Activated CD4-positive, alpha-beta T cell treated with anti-CD3 and anti-CD28 coated beads for 36 hours (primary cell): Measurements from ENCODE around the gene COLQ. TPM values are rescaled to one million over a fixed set of nuclear protein-coding genes. Genes with fewer than 3 reads are reported as not detected.

Source experiments
- ATAC-seq: fragments of 200-7000 bp; cut with Tn5 transposase; one replicate; pipeline ENCODE4 v1.10.0; 2021; ENCODE audit warnings: mild to moderate bottlenecking, moderate library complexity
- CTCF ChIA-PET: fragments of 350-600 bp; sonication (Branson Sonifier 250); formaldehyde crosslinking; loops from one replicate; lab custom pipeline; 2021; ENCODE audit warnings: antibody characterized with exemption; lab: Charles Lee
- POLR2A ChIA-PET: fragments of 350-600 bp; sonication (Branson Sonifier 250); formaldehyde crosslinking; loops from one replicate; lab custom pipeline; 2021; ENCODE audit warnings: antibody characterized with exemption, inconsistent platforms; lab: Charles Lee
- DNase-seq: peaks from one replicate; pipeline ENCODE4 v3.0.0-alpha.2; 2020
- H3K27ac Mint-ChIP-seq: one replicate; pipeline ENCODE4 v1.8.0; 2021; ENCODE audit warnings: mixed read lengths
- H3K27me3 Mint-ChIP-seq: one replicate; pipeline ENCODE4 v1.8.0; 2021; ENCODE audit warnings: mixed read lengths
- H3K36me3 Mint-ChIP-seq: one replicate; pipeline ENCODE4 v1.8.0; 2021; ENCODE audit warnings: low read depth, mixed read lengths
- H3K4me1 Mint-ChIP-seq: one replicate; pipeline ENCODE4 v1.8.0; 2021; ENCODE audit warnings: mixed read lengths
- H3K4me3 Mint-ChIP-seq: one replicate; pipeline ENCODE4 v1.8.0; 2021; ENCODE audit warnings: mild to moderate bottlenecking, moderate library complexity, mixed read lengths
- H3K9me3 Mint-ChIP-seq: one replicate; pipeline ENCODE4 v1.8.0; 2021; ENCODE audit warnings: low read depth, mixed read lengths
- intact Hi-C, 2 experiments: fragments of 100-400 bp; cut with DNase I in 1 of 2; cut with micrococcal nuclease in 1 of 2; formaldehyde crosslinking; loops; one replicate each; pipeline versions ENCODE4 v1.14.2 to v1.15.1; 2022 to 2024; cut with DNase I, micrococcal nuclease
- total RNA-seq, 2 experiments: library from RNA; stranded (reverse); gene quantifications; one replicate each; pipeline ENCODE4 v1.2.3, GENCODE V29; 2021

The COLQ gene
- total RNA-seq, 2 experiments from 2014 or later, result 1.1 to 1.3 TPM

DNA sequence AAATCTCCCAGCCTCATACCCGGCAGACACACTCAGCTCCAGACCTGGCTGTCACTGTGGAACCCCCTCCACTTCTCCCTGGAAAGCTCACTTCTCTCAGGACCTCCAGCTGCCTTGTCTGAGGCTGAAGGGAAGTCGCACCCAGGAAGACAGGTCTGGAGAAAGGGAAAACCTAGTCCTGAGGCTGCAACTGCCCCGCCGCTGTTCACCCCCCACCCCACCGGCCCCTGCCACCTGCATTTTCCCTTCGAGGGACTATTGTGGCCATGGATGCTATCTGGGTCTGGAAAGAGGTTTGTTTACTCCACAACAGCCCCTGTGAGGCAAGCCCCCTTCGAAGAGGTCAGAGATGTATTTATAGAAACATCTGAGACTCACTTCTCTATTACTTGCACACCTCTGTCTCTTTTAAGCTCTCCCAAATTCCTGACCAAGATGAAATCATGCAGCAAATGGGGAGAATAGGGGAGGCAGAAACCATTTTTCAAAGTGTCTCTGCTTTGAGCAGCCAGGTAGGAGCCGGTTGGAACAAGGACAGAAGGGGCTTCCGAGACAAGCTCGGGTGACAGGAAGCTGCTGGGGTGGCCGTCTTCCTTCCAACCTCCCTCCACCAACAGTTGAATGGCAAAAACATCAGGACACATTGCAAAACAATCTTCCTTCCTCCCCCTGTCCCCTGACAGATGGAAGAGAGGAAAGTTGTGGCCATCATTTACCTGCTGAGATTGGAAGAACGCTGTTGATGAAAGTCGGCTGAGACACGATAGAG is 518 bp downstream of the COLQ start:
- H3K4me3 Mint-ChIP-seq, result no peak overlapping the region
- ChIA-PET POLR2A (no interaction called here), CTCF (interaction anchor here (0.6 to 0.7 kb wide), 2 partner anchors 10 to 355 kb away, joined by 3 read pairs; no protein-coding TSS in a partner anchor)
- ATAC-seq, result no peak
- intact Hi-C loops, result no loop called here
- H3K27ac Mint-ChIP-seq, result peak overlapping the region; percentile 2
- no peaks in the 10 kb centered on the region for H3K36me3 Mint-ChIP-seq
- no peak for DNase-seq
- H3K9me3 Mint-ChIP-seq, result no peaks in the 10 kb centered on the region
- peaks cover 6% of the 10 kb centered on the region for H3K27me3 Mint-ChIP-seq
- H3K4me1 Mint-ChIP-seq, result peaks cover 12% of the 10 kb centered on the region

DNA sequence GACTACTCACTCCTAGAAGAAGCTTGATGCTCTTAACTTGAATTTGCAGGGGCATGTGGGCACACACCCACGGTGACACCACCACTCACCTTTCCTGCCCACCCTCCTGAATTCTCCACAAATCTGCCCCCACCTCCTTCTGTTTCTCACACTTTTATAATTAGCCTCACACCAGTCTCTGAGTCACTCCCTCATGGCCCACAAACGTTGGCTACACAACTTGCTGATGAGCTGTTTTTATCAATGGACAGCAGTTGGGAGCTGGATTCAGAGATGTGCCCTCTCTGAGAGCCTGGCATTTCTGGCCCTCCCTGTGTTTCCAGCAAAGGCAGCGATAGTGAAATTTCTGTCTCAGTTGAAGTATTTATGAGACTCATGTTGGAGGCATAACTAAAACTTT is 1.3 kb downstream of the COLQ start:
- intact Hi-C loops, result no loop called here
- no peaks in the 10 kb centered on the region for H3K9me3 Mint-ChIP-seq
- H3K27me3 Mint-ChIP-seq, result peaks cover 6% of the 10 kb centered on the region
- CTCF ChIA-PET, result interaction anchor here (1.0 kb wide), 1 partner anchor 38 kb away, joined by 5 read pairs; no protein-coding TSS in a partner anchor
- H3K27ac Mint-ChIP-seq, result no peak overlapping the region
- H3K4me3 Mint-ChIP-seq, result no peak overlapping the region
- H3K36me3 Mint-ChIP-seq, result no peaks in the 10 kb centered on the region
- POLR2A ChIA-PET, result no interaction called here
- H3K4me1 Mint-ChIP-seq, result peaks cover 12% of the 10 kb centered on the region
- ATAC-seq, result peak; percentile 30
- peak; percentile 13 for DNase-seq

DNA sequence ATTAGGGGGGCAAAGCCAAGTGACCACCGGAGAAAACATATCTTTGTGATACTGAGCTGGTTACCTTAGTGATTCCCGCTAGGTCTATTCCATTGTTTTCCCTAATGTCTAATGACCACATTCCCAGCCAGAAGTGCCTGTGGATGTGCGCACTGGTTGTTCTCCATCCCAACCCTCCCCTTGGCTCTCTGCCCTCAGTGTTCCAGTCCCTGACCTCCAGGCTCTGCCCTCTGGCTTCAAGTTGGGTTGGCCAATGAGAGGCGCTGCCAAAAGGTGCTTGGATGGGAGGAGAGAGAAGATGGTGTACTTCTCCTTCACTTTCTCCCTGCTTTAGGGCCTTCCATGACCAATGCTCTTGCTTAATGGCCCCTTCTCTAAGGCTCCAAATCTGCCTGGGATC is 2.4 kb downstream of the COLQ start:
- POLR2A ChIA-PET, result interaction anchor here (0.6 kb wide), 1 partner anchor 170 kb away, joined by 4 read pairs; no protein-coding TSS in a partner anchor
- H3K9me3 Mint-ChIP-seq, result no peaks in the 10 kb centered on the region
- no peaks in the 10 kb centered on the region for H3K36me3 Mint-ChIP-seq
- DNase-seq (no peak), ATAC-seq (no peak)
- peaks cover 6% of the 10 kb centered on the region for H3K27me3 Mint-ChIP-seq
- H3K27ac Mint-ChIP-seq, result no peak overlapping the region
- CTCF ChIA-PET, result interaction anchor here (2.0 kb wide), 1 partner anchor 9 kb away, joined by 6 read pairs; no protein-coding TSS in a partner anchor
- peaks cover 12% of the 10 kb centered on the region for H3K4me1 Mint-ChIP-seq
- no peak overlapping the region for H3K4me3 Mint-ChIP-seq
- intact Hi-C loops, result no loop called here

DNA sequence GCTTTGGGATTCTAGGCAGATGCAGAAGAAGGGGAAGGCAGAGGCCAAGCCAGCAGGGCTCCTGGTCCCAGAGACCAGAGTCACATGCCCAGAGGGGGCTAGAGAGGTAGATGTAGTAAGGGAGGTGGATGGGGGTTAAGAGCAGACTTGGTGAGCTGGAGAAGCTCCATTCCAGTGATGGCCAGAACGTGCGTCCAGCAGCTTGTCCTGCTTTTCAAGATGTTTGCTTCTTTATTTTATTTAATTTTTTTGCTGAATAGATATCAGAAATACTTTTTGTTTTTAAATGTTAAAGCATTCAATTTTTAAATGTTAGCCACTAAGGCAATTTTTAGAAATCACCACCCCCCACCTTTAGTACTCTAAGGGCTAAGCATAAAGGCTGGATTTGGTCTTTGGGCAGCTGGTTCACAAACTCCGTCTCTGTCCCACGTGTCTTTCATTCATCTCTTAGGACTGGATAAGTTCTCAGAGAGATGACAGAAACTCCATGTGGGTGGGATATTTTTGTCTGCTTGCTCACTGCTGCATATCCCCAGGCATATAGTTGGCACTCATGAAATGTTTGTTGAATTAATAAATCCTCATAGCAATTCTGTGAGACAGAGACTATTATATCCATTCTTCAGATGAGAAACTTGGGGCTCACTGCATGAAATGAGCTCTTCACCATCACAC is 6.7 kb downstream of the COLQ start:
- no peaks in the 10 kb centered on the region for H3K9me3 Mint-ChIP-seq
- peaks cover 2% of the 10 kb centered on the region for H3K4me1 Mint-ChIP-seq
- H3K4me3 Mint-ChIP-seq, result no peak overlapping the region
- H3K36me3 Mint-ChIP-seq, result no peaks in the 10 kb centered on the region
- intact Hi-C loops, result no loop called here
- DNase-seq, result no peak
- CTCF ChIA-PET, result no interaction called here
- POLR2A ChIA-PET, result no interaction called here
- ATAC-seq, result no peak
- no peak overlapping the region for H3K27ac Mint-ChIP-seq
- H3K27me3 Mint-ChIP-seq, result no peaks in the 10 kb centered on the region

DNA sequence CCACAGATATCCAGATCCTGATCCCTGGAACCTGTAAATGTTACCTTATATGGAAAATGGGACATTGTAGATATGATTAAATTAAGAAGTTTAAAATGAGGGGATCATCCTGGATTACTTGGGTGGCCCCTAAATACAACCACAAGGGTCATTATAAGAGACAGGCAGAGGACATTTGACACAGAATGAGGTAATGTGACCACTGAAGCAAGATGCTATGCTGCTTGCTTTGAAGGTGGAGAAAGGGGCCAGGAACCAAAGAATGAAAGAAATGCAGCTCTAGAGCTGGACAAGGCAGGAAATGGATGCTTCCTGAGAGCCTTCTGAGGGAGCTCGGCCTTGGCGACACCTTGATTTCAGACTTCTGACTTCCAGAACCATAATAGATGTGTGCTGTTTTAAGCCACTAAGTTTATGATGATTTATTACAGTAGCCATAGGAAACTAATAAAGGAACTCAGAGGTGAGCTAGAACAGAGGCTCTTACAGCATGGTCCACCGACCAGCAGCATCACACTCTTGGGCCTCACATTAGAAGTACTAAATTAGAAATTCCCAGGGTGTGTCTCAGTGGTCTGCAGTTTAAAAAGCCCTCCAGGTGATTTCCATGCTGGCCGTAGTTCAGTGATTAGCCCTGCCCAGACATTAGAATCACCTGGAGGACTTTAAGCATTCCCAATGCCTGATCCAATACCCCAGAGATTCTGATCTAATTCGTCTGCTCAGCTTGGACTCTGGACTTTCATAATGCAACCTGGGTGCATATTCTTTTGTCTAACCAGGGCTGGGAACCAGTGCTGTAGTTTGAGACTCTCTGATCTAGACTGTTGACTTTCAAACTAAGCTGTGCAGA is 7.5 kb downstream of the COLQ start:
- Mint-ChIP-seq H3K36me3 (no peaks in the 10 kb centered on the region), H3K27ac (no peak overlapping the region), H3K27me3 (no peaks in the 10 kb centered on the region), H3K4me1 (peaks cover 2% of the 10 kb centered on the region), H3K9me3 (no peaks in the 10 kb centered on the region), H3K4me3 (no peak overlapping the region)
- intact Hi-C loops, result no loop called here
- ChIA-PET CTCF (no interaction called here), POLR2A (no interaction called here)
- no peak for ATAC-seq
- DNase-seq, result no peak

DNA sequence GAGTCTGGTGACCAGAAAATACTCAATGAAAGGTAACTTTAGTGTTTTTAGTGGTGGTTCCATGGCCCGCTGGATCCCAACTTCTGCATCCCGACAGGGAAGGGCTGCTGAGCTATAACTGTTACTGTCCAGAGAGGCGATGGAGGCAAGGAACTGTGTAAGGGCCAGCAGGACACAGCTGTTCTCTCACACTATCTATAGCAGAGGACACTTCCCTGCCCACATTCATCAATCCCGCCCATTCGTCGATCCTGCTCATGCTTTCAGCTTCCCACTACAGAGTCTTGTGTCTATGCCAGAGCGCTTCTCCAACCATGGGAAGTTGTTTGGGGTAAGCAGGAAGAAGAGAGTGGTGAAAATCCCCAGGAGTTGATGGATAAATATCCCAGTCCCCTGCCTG is 8.4 kb downstream of the COLQ start:
- Mint-ChIP-seq H3K27me3 (no peaks in the 10 kb centered on the region), H3K4me1 (peaks cover 2% of the 10 kb centered on the region), H3K36me3 (no peaks in the 10 kb centered on the region), H3K27ac (no peak overlapping the region), H3K4me3 (no peak overlapping the region), H3K9me3 (no peaks in the 10 kb centered on the region)
- ChIA-PET CTCF (interaction anchor here (1.0 kb wide), 1 partner anchor 14 kb away, joined by 3 read pairs; no protein-coding TSS in a partner anchor), POLR2A (interaction anchor here (0.6 kb wide), 1 partner anchor 638 kb away, joined by 3 read pairs; no protein-coding TSS in a partner anchor)
- no peak for ATAC-seq
- DNase-seq, result no peak
- intact Hi-C loops, result no loop called here

DNA sequence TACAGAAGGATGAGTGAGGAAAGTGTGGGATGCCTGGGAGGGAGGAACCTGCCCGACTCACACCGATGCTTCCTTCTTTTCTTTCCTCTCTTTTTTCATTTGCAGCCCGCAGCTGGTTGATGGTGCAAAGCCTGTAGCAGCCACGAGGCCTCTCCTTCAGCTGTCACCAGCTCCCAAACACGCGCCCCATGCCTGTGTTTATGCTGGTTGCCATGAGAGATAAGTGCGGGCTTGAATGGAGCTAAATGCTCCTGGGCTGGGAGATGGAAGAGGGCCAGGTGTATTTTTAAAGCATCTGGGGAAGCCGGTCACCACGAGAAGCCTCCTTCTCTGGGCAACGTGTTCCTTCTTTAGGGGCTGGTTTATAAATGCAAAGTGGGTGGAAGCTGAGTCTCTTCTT is 9.3 kb downstream of the COLQ start:
- H3K36me3 Mint-ChIP-seq, result no peaks in the 10 kb centered on the region
- H3K27ac Mint-ChIP-seq, result no peak overlapping the region
- no peaks in the 10 kb centered on the region for H3K9me3 Mint-ChIP-seq
- POLR2A ChIA-PET, result interaction anchor here (0.6 kb wide), 1 partner anchor 370 kb away, joined by 5 read pairs; no protein-coding TSS in a partner anchor
- CTCF ChIA-PET, result interaction anchor here (1.0 kb wide), 1 partner anchor 15 kb away, joined by 3 read pairs; no protein-coding TSS in a partner anchor
- H3K4me1 Mint-ChIP-seq, result peaks cover 2% of the 10 kb centered on the region
- intact Hi-C loops, result no loop called here
- H3K4me3 Mint-ChIP-seq, result no peak overlapping the region
- no peaks in the 10 kb centered on the region for H3K27me3 Mint-ChIP-seq
- DNase-seq (no peak), ATAC-seq (no peak)

DNA sequence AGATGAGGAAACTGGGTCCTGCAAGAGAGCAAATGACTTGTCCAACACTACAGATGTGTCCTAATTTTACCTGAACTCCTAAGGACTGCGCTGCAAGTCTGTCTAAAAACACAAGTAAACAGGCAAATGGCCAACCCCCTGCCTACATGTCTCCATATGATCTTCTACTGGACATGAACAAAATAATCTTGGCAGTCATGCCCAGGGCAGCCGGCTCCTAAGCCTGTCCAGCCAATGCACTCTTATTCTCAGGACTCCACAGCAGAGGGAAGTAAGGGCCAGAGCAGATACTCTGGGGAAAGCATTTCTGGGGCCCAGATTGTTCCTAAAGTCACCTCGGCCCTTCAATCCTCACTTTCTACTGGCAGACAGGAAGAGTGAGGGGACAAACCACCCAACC is 10.3 kb downstream of the COLQ start:
- CTCF ChIA-PET, result no interaction called here
- POLR2A ChIA-PET, result no interaction called here
- Mint-ChIP-seq H3K4me1 (peaks cover 2% of the 10 kb centered on the region), H3K36me3 (no peaks in the 10 kb centered on the region), H3K4me3 (no peak overlapping the region), H3K27me3 (no peaks in the 10 kb centered on the region), H3K27ac (no peak overlapping the region), H3K9me3 (no peaks in the 10 kb centered on the region)
- ATAC-seq (no peak), DNase-seq (no peak)
- intact Hi-C loops, result no loop called here

DNA sequence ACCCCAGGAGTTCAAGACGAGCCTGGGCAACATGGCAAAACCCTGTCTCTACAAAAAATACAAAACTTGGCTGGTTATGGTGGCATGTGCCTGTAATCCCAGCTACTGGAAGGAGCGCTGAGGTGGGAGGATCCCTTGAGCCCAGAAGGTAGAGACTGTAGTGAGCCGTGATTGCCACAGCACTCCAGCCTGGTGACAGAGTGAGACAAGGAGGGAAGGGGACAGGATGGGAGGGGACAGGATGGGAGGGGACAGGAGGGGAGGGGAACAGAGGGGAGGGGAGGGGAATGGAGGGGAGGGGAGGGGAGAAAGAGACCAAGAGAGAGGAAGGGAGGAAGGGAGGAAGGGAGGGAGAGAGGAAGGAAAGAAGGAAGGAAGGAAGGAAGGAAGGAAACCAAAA is 11.0 kb downstream of the COLQ start:
- Mint-ChIP-seq H3K4me3 (no peak overlapping the region), H3K27me3 (no peaks in the 10 kb centered on the region), H3K36me3 (no peaks in the 10 kb centered on the region), H3K27ac (no peak overlapping the region), H3K4me1 (peaks cover 2% of the 10 kb centered on the region), H3K9me3 (no peaks in the 10 kb centered on the region)
- no peak for DNase-seq
- ChIA-PET POLR2A (interaction anchor here (0.5 kb wide), 1 partner anchor 239 kb away, joined by 3 read pairs; no protein-coding TSS in a partner anchor), CTCF (interaction anchor here (0.5 kb wide), 1 partner anchor 44 kb away, joined by 3 read pairs; no protein-coding TSS in a partner anchor)
- intact Hi-C loops, result no loop called here
- ATAC-seq, result no peak

DNA sequence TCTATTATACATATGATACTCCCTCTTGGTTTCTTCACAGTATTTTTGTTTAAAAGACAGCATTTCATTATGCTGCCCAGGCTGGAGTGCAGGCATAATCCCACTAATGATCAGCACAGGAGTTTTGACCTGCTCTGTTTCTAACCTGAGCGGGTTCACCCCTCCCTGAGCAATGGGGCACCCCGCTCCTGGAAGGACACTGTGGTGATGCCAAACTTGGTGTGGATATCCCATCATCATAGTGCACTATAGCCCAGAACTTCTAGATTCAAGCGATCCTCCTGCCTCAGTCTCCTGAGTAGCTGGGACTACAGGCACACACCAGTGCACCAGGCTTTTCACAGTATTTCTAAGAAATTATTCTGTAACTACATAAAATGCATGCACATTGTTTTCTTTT is 14.9 kb downstream of the COLQ start:
- Mint-ChIP-seq H3K27ac (no peak overlapping the region), H3K9me3 (no peaks in the 10 kb centered on the region), H3K4me1 (no peaks in the 10 kb centered on the region), H3K27me3 (no peaks in the 10 kb centered on the region), H3K36me3 (no peaks in the 10 kb centered on the region), H3K4me3 (no peak overlapping the region)
- POLR2A ChIA-PET, result no interaction called here
- intact Hi-C loops, result no loop called here
- ATAC-seq (no peak), DNase-seq (no peak)
- CTCF ChIA-PET, result interaction anchor here (1.0 kb wide), 1 partner anchor 311 kb away, joined by 3 read pairs; no protein-coding TSS in a partner anchor
